Measurements from ENCODE around the gene PPEF1. TPM values are rescaled to one million over a fixed set of nuclear protein-coding genes. Genes with fewer than 3 reads are reported as not detected.

Gene PPEF1
- total RNA-seq, 3 donors from 2014 or later, result 0.30 to 0.46 TPM; not detected in 1

DNA sequence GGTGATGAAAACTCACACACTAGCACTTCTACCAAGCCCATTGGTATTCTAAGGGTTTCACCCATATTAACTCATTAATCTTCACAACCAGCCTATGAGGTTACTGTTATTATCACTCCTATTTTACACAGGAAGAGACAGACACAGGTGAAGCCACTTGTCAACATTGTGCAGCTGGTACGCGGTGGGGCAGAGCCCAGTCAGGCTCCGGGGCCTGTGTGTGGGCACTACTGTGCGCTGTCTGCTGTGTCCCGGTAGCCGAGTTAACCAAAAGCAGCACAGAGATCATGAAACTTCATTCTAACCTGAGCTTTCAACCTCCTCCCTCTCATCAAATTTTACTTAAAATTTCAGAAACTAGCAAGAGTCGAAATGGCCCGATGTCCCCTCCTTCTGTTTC, 165.2 kb downstream of the PPEF1 start:
- Mint-ChIP-seq H3K9me3 (no peaks in the 10 kb centered on the region), H3K27me3 (ENCODE audit: low read depth) (peaks cover 9% of the 10 kb centered on the region), H3K4me3 (no peak overlapping the region), H3K4me1 (ENCODE audit: low read depth) (peaks cover 7% of the 10 kb centered on the region), H3K36me3 (ENCODE audit: insufficient read depth) (no peaks in the 10 kb centered on the region)
- ATAC-seq (no peak), DNase-seq (no peak)

DNA sequence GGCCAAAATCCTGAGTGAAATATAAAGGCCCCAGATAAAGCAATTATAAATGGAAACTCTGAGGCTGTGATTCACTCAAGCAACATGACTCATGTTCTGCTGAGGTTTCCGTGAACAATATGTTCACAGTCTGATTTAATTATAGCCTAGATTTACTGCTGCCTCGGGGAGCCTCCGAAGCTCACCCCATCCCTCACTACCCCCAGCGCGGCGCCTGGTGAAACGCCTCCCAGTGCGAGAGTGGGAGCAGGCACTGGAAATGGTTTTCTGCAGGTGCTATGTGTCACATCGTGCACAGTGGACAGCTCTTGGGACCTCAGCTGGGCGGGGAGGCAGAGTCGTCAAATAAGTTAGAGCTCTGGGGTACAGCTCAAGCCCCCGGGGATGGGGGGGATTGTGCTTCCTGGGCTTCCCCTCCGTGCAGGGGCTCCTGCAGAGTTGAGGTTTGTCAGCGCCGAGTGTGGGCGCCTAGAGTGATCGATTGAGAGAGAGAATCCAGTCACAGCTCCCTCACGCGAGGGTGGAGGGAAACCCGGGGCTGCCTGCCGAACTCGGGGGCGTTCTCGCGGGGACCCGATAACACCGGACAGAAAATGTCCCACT, 165.8 kb downstream of the PPEF1 start:
- Mint-ChIP-seq H3K9me3 (no peaks in the 10 kb centered on the region), H3K36me3 (ENCODE audit: insufficient read depth) (no peaks in the 10 kb centered on the region), H3K4me1 (ENCODE audit: low read depth) (peaks cover 7% of the 10 kb centered on the region), H3K27me3 (ENCODE audit: low read depth) (peaks cover 9% of the 10 kb centered on the region), H3K4me3 (no peak overlapping the region)
- ATAC-seq (peak; percentile 90 to 96), DNase-seq (no peak)

DNA sequence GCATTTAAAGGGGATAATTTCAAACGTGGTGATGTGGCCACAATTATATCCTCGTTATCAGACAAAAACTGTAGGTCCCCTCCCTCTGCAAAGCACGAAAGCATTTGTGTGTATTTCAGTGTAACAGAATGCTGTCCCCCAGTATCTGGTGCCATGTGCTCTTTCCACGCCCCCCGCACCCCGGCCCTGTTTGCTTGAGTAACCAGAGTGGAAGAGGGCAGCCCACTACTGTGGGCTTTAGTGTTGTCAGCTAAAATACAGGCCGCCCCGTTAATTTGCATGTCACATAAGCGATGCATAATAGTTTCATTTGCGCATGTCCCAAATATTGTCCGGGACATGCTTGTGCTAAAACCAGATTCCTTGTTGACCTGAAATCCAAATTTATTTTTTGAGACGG, 166.4 kb downstream of the PPEF1 start:
- no peaks in the 10 kb centered on the region for H3K36me3 Mint-ChIP-seq (ENCODE audit: insufficient read depth)
- H3K4me3 Mint-ChIP-seq, result no peak overlapping the region
- peaks cover 13% of the 10 kb centered on the region for H3K27me3 Mint-ChIP-seq (ENCODE audit: low read depth)
- peaks cover 7% of the 10 kb centered on the region for H3K4me1 Mint-ChIP-seq (ENCODE audit: low read depth)
- ATAC-seq (no peak), DNase-seq (no peak)
- no peaks in the 10 kb centered on the region for H3K9me3 Mint-ChIP-seq

DNA sequence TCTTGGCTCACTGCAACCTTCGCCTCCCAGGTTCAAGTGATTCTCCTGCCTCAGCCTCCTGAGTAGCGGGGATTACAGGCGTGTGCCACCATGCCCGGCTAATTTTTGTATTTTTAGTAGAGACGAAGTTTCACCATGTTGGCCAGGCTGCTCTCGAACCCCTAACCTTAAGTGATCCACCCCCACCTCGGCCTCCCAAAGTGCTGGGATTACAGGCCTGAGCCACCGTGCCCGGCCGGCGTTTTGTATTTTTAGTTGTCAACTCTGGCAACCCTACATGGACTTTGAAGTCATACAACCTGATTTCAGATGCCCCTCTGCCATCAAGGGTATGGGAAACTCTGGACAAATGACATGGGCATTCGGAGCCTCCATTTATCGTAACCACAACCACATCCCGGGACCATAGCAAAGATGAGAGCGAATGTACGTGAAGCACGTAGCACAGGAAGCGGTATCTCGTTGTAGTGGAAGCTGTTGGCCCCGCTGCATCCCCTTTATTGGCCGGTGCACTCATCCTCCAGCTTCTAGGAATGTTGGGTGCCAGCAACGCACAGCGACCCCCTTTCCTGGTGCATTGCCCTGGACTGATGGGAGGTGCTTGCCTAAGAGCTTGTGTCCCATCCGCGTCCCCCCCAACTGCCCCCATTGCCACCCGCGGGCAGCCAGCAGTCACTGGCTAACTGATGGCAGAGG, 167.3 kb downstream of the PPEF1 start:
- peaks cover 13% of the 10 kb centered on the region for H3K27me3 Mint-ChIP-seq (ENCODE audit: low read depth)
- peaks cover 7% of the 10 kb centered on the region for H3K4me1 Mint-ChIP-seq (ENCODE audit: low read depth)
- H3K9me3 Mint-ChIP-seq, result no peaks in the 10 kb centered on the region
- no peaks in the 10 kb centered on the region for H3K36me3 Mint-ChIP-seq (ENCODE audit: insufficient read depth)
- no peak overlapping the region for H3K4me3 Mint-ChIP-seq
- ATAC-seq (no peak), DNase-seq (no peak)

DNA sequence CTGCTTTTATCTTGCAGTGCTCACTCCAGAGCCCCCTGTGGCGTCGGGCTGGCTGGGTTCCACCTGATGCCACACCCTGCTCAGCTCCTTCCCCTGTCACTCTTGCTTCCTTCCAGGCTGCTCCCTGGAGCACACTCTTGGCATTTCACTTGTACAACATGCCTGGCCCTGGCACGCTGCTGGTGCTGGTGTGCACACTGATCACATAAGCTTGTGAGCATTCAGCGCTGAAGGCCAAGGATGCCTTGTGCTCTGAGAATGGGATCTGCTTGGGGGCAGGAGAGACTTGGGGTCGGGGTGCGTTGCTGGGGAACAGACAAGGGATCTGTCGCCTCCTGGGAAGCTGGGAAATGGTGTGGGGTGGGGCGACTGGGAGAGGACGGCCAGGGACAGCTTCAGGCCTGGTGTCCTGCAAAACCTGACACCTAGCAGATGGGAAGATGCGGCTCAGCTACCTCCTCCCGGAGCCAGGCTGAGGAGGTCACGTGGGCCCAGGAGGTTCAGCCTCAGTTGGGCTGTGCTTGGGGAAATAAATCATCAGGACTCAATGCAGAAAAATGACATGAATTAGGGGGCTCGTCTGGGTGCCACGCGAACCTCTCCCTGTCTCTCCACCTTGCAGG, 167.9 kb downstream of the PPEF1 start:
- Mint-ChIP-seq H3K9me3 (no peaks in the 10 kb centered on the region), H3K4me3 (no peak overlapping the region), H3K36me3 (ENCODE audit: insufficient read depth) (no peaks in the 10 kb centered on the region), H3K4me1 (ENCODE audit: low read depth) (peaks cover 7% of the 10 kb centered on the region), H3K27me3 (ENCODE audit: low read depth) (peaks cover 15% of the 10 kb centered on the region)
- no peak for DNase-seq
- ATAC-seq, result no peak

DNA sequence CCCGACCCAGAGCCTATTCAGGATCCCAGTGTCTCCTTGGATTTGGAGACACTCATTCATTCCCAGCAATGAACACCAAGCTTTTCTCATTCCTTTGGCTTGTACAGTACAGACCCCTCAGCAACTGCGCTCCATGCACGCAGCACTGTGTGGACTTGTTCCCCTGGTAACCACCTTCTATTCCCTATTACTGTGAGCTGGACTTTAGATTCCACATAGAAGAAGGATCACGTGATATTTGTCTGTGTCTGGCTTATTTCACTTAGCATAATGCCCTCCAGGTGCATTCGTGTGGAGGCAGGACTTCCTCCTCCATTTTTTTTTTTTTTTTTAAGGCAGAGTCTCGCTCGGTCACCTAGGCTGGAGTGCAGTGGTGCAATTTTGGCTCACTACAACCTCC, 170.0 kb downstream of the PPEF1 start:
- no peaks in the 10 kb centered on the region for H3K36me3 Mint-ChIP-seq (ENCODE audit: insufficient read depth)

More for the DNA sequence above, 170.0 kb downstream of the PPEF1 start:
- Mint-ChIP-seq H3K9me3 (no peaks in the 10 kb centered on the region), H3K4me1 (ENCODE audit: low read depth) (peaks cover 7% of the 10 kb centered on the region), H3K27me3 (ENCODE audit: low read depth) (peaks cover 15% of the 10 kb centered on the region), H3K4me3 (no peak overlapping the region)
- DNase-seq (no peak), ATAC-seq (no peak)

Other genes with a start within 250 kb of the PPEF1 start
- not detected for gene RS1, start 35.5 kb upstream of the PPEF1 start, total RNA-seq

Measured in activated T-cell treated with anti-CD3 and anti-CD28 coated beads, Interleukin-2, amount 50 U/mL, for 4 hours (primary cell).